ENCODE measurements around the gene ABCA2.

DNA sequence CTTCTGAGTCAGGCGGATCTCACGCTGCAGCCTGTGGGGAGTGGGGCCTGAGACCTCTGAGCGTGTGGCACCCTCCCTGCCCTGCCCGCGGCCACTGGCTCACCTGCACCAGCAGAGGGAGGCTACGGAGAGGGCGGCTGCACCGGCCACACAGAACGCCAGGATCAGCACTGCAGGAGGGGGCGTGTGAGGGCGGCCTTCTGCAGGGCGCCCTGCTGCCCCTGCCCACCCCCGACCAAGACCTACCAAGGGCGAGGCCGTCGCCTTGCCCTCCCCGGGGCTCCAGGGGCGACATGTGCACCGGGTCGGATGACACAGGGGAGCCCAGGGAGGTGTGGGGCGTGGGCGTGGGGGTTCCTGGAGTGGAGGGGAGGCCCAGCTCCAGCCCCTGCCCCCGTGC lies 12.5 kb upstream of the ABCA2 start:
- TF ChIP-seq, protein P1, sequence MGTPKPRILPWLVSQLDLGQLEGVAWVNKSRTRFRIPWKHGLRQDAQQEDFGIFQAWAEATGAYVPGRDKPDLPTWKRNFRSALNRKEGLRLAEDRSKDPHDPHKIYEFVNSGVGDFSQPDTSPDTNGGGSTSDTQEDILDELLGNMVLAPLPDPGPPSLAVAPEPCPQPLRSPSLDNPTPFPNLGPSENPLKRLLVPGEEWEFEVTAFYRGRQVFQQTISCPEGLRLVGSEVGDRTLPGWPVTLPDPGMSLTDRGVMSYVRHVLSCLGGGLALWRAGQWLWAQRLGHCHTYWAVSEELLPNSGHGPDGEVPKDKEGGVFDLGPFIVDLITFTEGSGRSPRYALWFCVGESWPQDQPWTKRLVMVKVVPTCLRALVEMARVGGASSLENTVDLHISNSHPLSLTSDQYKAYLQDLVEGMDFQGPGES (IDR thresholded peaks at IDR 0.05; ENCODE audit: low read depth, low read length): no peak
- TF ChIP-seq GABPA (IDR thresholded peaks at IDR 0.05; ENCODE audit: low read depth) (no peak), YY1 (IDR thresholded peaks at IDR 0.05; ENCODE audit: low read depth) (no peak), GATA2 (CRISPR knock-in tag; IDR thresholded peaks at IDR 0.05) (no peak), FOSL2 (IDR thresholded peaks at IDR 0.05; ENCODE audit: borderline replicate concordance, low read depth) (no peak), RFX5 (IDR thresholded peaks at IDR 0.05; ENCODE audit: low read length) (no peak), RCOR1 (IDR thresholded peaks at IDR 0.05; ENCODE audit: low read length) (no peak), EP300 (IDR thresholded peaks at IDR 0.05; ENCODE audit: borderline replicate concordance in 1 of 2, low read depth in 1 of 2, low read length in 1 of 2) (no peak)
- TF ChIP-seq, protein P2, sequence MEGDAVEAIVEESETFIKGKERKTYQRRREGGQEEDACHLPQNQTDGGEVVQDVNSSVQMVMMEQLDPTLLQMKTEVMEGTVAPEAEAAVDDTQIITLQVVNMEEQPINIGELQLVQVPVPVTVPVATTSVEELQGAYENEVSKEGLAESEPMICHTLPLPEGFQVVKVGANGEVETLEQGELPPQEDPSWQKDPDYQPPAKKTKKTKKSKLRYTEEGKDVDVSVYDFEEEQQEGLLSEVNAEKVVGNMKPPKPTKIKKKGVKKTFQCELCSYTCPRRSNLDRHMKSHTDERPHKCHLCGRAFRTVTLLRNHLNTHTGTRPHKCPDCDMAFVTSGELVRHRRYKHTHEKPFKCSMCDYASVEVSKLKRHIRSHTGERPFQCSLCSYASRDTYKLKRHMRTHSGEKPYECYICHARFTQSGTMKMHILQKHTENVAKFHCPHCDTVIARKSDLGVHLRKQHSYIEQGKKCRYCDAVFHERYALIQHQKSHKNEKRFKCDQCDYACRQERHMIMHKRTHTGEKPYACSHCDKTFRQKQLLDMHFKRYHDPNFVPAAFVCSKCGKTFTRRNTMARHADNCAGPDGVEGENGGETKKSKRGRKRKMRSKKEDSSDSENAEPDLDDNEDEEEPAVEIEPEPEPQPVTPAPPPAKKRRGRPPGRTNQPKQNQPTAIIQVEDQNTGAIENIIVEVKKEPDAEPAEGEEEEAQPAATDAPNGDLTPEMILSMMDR (IDR thresholded peaks at IDR 0.05): no peak
- TF ChIP-seq, protein P3, sequence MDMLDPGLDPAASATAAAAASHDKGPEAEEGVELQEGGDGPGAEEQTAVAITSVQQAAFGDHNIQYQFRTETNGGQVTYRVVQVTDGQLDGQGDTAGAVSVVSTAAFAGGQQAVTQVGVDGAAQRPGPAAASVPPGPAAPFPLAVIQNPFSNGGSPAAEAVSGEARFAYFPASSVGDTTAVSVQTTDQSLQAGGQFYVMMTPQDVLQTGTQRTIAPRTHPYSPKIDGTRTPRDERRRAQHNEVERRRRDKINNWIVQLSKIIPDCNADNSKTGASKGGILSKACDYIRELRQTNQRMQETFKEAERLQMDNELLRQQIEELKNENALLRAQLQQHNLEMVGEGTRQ (IDR thresholded peaks at IDR 0.05; ENCODE audit: borderline replicate concordance, low read depth, low read length): no peak

Data from SK-N-SH (cell line).